Measurements from ENCODE around the gene ANKRD44. TPM values are rescaled to one million over a fixed set of nuclear protein-coding genes. Genes with fewer than 3 reads are reported as not detected.

Gene ANKRD44
- total and polyA plus RNA-seq, 4 donors = 25.9 to 63.5 (median 31.5) TPM

DNA sequence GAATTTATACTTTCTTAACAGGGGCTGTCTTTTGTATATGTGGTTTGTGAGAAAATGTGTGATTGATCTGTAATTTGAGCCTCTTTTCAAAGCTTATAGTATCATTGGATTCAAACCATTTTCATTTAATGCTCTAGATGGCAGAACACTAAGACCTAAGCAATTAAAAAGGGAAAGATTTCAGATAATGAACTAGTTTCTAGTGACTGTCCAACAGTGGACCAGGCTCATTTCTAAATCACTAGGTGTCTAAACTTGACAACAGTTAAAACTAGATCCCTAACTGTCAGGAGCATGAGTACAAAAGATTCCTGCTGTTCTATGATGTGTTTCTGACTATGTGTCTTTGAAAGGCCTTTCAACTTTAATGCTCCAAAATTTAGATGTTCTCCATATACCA is 54.6 kb downstream of the ANKRD44 start:
- H3K36me3 ChIP-seq (ENCODE audit: control insufficient read depth, insufficient read depth, low read length) = no peaks in the 10 kb centered on the region
- DNase-seq (ENCODE audit: low read depth in 4 of 6, low spot score in 6 of 6) = no peak
- H3K27me3 ChIP-seq (ENCODE audit: control insufficient read depth, insufficient read depth, low read length) = no peaks in the 10 kb centered on the region
- peaks cover 11% of the 10 kb centered on the region for H3K4me1 ChIP-seq (ENCODE audit: control insufficient read depth, insufficient read depth, low read length)
- H3K9me3 ChIP-seq (ENCODE audit: control insufficient read depth, insufficient read depth, low read length) = no peaks in the 10 kb centered on the region
- H3K4me3 ChIP-seq (ENCODE audit: low read depth, low read length) = peak overlapping the region; percentile 9
- peak overlapping the region; percentile 81 for H3K27ac ChIP-seq (ENCODE audit: low read depth, low read length)

DNA sequence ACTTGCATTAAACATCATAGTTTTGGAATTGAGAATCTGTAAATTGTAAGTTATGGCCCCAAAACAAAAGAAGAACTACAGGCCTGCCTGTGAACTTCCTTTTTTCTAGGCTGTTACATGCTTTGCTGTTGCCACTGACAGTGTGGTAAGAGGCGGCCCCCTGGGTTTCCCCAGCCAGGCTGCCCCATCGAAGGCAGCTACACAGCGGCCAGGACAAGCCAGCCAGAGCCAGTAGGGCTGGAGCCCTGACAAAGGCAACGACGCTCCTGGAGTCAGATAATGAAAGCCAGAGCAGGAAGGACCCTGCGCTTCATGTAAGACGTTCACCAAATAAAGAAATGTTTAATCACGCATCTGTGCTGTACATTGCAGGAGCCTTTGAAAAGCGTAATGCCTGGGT is 55.0 kb downstream of the ANKRD44 start:
- H3K27me3 ChIP-seq (ENCODE audit: control insufficient read depth, insufficient read depth, low read length) = no peaks in the 10 kb centered on the region
- H3K4me1 ChIP-seq (ENCODE audit: control insufficient read depth, insufficient read depth, low read length) = peaks cover 11% of the 10 kb centered on the region
- peak in 3 of 6 donors; percentile 32 to 78 (median 74) for DNase-seq (ENCODE audit: low read depth in 4 of 6, low spot score in 6 of 6)
- no peaks in the 10 kb centered on the region for H3K9me3 ChIP-seq (ENCODE audit: control insufficient read depth, insufficient read depth, low read length)
- H3K27ac ChIP-seq (ENCODE audit: low read depth, low read length) = peak overlapping the region; percentile 81
- peak overlapping the region; percentile 9 for H3K4me3 ChIP-seq (ENCODE audit: low read depth, low read length)
- no peaks in the 10 kb centered on the region for H3K36me3 ChIP-seq (ENCODE audit: control insufficient read depth, insufficient read depth, low read length)
- whole genome bisulfite sequencing (ENCODE audit: insufficient coverage) = 8% methylated on average over 6 of the region's 9 CpGs

DNA sequence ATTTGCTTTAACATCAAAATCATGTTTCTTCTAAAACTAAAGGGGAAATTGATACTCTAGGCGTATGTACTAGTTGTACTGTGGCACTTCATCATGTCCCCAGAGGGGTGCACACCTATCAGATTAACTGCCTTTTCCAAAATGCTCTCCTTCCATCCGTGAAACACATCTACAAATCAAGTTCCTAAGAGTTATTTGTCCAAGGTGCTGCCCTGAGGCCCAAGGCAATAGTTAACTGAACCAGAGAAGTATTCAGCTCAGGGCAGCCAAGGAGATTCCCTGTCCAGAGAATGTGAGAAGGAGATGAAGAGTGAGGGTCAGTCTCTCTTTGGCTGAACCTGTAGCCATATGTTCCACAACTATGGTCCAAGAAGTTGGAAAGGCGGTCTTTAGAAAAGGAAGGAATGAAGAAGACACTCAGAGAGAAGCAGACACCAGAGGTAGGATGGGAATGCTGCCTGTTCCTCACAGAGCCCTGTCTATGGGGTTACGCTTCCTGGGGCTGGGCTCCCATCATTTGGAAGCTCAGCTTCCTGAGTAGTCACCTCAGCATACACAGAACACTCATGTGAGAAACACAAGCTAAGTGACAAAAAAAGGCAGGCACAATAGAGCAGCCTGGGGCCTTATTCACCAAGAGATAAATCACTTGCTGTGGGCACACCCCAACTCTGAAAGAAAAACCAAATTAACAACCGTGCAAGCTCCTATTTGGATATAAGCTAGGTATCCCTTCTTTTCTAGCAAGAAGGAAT is 55.6 kb downstream of the ANKRD44 start:
- no peak overlapping the region for H3K4me3 ChIP-seq (ENCODE audit: low read depth, low read length)
- H3K27ac ChIP-seq (ENCODE audit: low read depth, low read length) = peak overlapping the region; percentile 81
- H3K27me3 ChIP-seq (ENCODE audit: control insufficient read depth, insufficient read depth, low read length) = no peaks in the 10 kb centered on the region
- no peaks in the 10 kb centered on the region for H3K9me3 ChIP-seq (ENCODE audit: control insufficient read depth, insufficient read depth, low read length)
- peaks cover 11% of the 10 kb centered on the region for H3K4me1 ChIP-seq (ENCODE audit: control insufficient read depth, insufficient read depth, low read length)
- WGBS (ENCODE audit: insufficient coverage) = 100% methylated on average over 2 of the region's 5 CpGs
- H3K36me3 ChIP-seq (ENCODE audit: control insufficient read depth, insufficient read depth, low read length) = no peaks in the 10 kb centered on the region
- DNase-seq (ENCODE audit: low read depth in 4 of 6, low spot score in 6 of 6) = peak in 2 of 6 donors; percentile 30 to 53

DNA sequence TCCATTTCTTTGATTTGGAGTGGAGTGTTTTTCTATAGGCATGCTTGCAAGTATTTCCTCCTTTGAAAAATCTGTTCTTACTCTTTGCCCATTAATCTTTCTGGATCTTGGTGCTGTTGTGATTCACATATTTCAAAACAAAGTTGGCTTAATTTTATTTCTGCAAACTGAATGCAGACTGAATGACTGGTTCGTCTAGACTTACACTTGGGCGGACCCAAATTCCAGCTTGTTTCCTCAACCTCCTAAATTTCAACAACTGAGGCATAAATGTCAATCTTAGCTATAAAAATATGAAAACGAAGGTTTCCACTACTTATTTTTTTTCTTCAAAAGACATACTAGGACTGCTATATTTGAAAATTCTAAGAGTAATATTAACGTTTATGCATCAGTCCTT is 59.0 kb downstream of the ANKRD44 start:
- Histone ChIP-seq H3K4me3 (ENCODE audit: low read depth, low read length) (no peak overlapping the region), H3K27me3 (ENCODE audit: control insufficient read depth, insufficient read depth, low read length) (no peaks in the 10 kb centered on the region), H3K4me1 (ENCODE audit: control insufficient read depth, insufficient read depth, low read length) (peaks cover 11% of the 10 kb centered on the region), H3K9me3 (ENCODE audit: control insufficient read depth, insufficient read depth, low read length) (no peaks in the 10 kb centered on the region), H3K27ac (ENCODE audit: low read depth, low read length) (no peak overlapping the region), H3K36me3 (ENCODE audit: control insufficient read depth, insufficient read depth, low read length) (no peaks in the 10 kb centered on the region)
- DNase-seq (ENCODE audit: low read depth in 4 of 6, low spot score in 6 of 6) = no peak
- no CpG with 5 or more reads among the region's 4 CpGs for WGBS (ENCODE audit: insufficient coverage)

DNA sequence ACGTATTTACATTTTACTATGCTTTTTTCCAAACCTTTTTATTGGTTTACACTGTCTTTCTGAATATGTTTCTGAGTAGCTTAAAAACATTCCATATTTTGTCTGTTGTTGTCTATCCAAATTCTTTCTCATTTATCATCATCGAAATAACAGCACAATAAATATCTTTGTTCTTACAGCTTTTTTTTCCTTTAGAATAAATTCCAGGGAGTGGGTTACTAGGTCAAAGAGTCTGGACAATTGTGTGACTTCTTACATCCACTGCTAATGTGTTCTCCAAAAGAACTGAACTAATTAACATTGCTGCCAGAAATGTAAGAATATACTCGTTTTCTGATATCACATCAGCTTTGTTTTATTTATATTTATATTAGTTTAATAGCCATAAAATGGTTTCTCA is 59.4 kb downstream of the ANKRD44 start:
- H3K27ac ChIP-seq (ENCODE audit: low read depth, low read length) = no peak overlapping the region
- no peak overlapping the region for H3K4me3 ChIP-seq (ENCODE audit: low read depth, low read length)
- H3K9me3 ChIP-seq (ENCODE audit: control insufficient read depth, insufficient read depth, low read length) = no peaks in the 10 kb centered on the region
- H3K27me3 ChIP-seq (ENCODE audit: control insufficient read depth, insufficient read depth, low read length) = no peaks in the 10 kb centered on the region
- no CpG with 5 or more reads among the region's 3 CpGs for WGBS (ENCODE audit: insufficient coverage)
- DNase-seq (ENCODE audit: low read depth in 4 of 6, low spot score in 6 of 6) = no peak
- peaks cover 11% of the 10 kb centered on the region for H3K4me1 ChIP-seq (ENCODE audit: control insufficient read depth, insufficient read depth, low read length)
- H3K36me3 ChIP-seq (ENCODE audit: control insufficient read depth, insufficient read depth, low read length) = no peaks in the 10 kb centered on the region

DNA sequence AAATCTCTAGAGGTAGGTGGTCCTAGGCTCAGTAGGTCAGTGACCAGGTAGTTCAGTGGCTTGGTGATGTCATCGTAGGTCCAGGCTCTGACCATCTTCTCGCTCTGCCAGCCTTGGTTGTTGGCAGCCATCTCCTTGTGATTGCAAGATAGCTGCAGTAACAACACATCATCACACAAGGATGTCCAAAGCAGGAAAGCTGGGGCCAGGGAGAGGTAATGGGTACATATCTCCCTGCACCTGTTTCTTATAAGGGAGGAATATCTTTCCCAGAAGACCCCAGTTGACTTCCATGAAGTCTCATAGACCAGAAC is 60.5 kb downstream of the ANKRD44 start:
- no CpG with 5 or more reads among the region's 2 CpGs for WGBS (ENCODE audit: insufficient coverage)
- peaks cover 4% of the 10 kb centered on the region for H3K4me1 ChIP-seq (ENCODE audit: control insufficient read depth, insufficient read depth, low read length)
- H3K9me3 ChIP-seq (ENCODE audit: control insufficient read depth, insufficient read depth, low read length) = no peaks in the 10 kb centered on the region
- no peaks in the 10 kb centered on the region for H3K36me3 ChIP-seq (ENCODE audit: control insufficient read depth, insufficient read depth, low read length)
- no peak for DNase-seq (ENCODE audit: low read depth in 4 of 6, low spot score in 6 of 6)
- H3K27ac ChIP-seq (ENCODE audit: low read depth, low read length) = no peak overlapping the region
- no peaks in the 10 kb centered on the region for H3K27me3 ChIP-seq (ENCODE audit: control insufficient read depth, insufficient read depth, low read length)
- no peak overlapping the region for H3K4me3 ChIP-seq (ENCODE audit: low read depth, low read length)

DNA sequence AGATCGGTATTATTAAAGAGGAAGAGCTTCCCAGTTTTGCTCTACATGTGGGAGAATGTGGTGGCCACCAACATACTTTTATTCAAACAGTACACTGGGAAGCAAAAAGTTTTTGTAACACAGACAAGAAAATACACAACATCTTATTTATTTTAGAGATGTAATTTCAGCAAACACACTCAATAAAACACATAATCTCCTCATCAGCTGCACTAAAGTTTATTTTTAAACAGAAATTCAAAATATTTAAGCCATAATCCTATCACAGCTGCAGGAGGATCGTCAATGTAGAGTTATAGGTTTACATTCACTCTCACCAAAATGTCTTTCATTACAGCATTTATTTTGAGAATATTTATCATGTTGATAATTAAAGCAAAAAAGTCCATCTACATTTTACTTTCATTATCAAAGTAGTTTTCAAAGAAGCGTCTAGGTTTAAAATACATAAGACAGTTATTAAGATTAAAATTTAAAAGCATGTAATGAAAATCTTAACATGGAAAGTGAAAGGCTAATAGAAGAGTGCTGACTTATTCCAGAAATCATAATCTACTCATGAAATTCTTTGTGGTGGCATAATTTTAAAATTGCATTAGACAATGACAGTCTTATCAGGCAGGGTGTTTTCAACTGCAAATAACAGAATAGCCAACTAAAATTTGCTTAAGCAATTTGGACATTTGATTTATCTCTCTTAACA is 61.0 kb downstream of the ANKRD44 start:
- no peaks in the 10 kb centered on the region for H3K9me3 ChIP-seq (ENCODE audit: control insufficient read depth, insufficient read depth, low read length)
- H3K4me1 ChIP-seq (ENCODE audit: control insufficient read depth, insufficient read depth, low read length) = no peaks in the 10 kb centered on the region
- no peak for DNase-seq (ENCODE audit: low read depth in 4 of 6, low spot score in 6 of 6)
- no CpG with 5 or more reads among the region's 3 CpGs for WGBS (ENCODE audit: insufficient coverage)
- no peak overlapping the region for H3K27ac ChIP-seq (ENCODE audit: low read depth, low read length)
- H3K36me3 ChIP-seq (ENCODE audit: control insufficient read depth, insufficient read depth, low read length) = no peaks in the 10 kb centered on the region
- H3K27me3 ChIP-seq (ENCODE audit: control insufficient read depth, insufficient read depth, low read length) = no peaks in the 10 kb centered on the region
- H3K4me3 ChIP-seq (ENCODE audit: low read depth, low read length) = no peak overlapping the region

DNA sequence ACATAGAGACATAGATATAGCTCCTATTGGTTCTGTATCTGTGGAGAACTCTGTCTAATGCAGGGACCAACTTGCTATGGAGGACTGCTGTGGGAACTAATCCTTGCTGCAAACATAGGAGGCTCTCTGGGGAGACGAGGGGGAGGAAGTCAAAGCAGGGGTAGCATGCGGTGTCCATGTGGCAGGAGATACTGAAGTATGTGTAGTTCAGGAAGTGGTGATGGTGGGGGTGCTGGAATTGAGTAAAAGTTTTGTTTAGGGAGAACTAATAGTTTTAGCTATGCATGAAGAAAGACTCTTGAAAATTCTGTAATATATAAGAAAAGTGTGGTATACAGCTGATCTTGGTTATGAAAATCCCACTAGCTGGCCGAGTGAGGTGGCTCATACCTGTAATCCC is 62.0 kb downstream of the ANKRD44 start:
- no peaks in the 10 kb centered on the region for H3K4me1 ChIP-seq (ENCODE audit: control insufficient read depth, insufficient read depth, low read length)
- DNase-seq (ENCODE audit: low read depth in 4 of 6, low spot score in 6 of 6) = no peak
- no peaks in the 10 kb centered on the region for H3K36me3 ChIP-seq (ENCODE audit: control insufficient read depth, insufficient read depth, low read length)
- no peaks in the 10 kb centered on the region for H3K9me3 ChIP-seq (ENCODE audit: control insufficient read depth, insufficient read depth, low read length)
- H3K4me3 ChIP-seq (ENCODE audit: low read depth, low read length) = no peak overlapping the region
- H3K27me3 ChIP-seq (ENCODE audit: control insufficient read depth, insufficient read depth, low read length) = no peaks in the 10 kb centered on the region
- WGBS (ENCODE audit: insufficient coverage) = 85% methylated on average over 2 of the region's 3 CpGs
- H3K27ac ChIP-seq (ENCODE audit: low read depth, low read length) = no peak overlapping the region

DNA sequence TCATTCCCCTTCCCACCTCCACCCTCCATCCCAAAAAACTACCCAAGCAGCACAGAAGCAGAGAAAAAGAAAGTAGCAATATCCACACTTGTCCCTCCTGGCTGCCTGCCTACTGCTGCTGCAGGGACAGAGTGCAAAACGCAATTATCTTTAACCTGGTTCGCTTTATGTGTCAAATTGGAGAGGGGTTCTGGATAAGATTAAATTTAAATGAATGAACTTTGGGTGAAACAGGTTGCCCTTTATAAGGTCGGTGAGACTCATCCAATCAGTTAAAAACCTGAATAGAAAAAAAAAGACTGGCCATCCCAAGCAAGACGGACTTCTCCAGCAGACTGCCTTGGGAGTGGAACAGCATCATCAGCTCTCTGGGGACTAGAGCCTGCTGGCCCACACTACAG is 62.6 kb downstream of the ANKRD44 start:
- Histone ChIP-seq H3K36me3 (ENCODE audit: control insufficient read depth, insufficient read depth, low read length) (no peaks in the 10 kb centered on the region), H3K27me3 (ENCODE audit: control insufficient read depth, insufficient read depth, low read length) (no peaks in the 10 kb centered on the region), H3K4me3 (ENCODE audit: low read depth, low read length) (no peak overlapping the region), H3K4me1 (ENCODE audit: control insufficient read depth, insufficient read depth, low read length) (no peaks in the 10 kb centered on the region), H3K27ac (ENCODE audit: low read depth, low read length) (no peak overlapping the region), H3K9me3 (ENCODE audit: control insufficient read depth, insufficient read depth, low read length) (no peaks in the 10 kb centered on the region)
- 83% methylated on average over 4 of the region's 4 CpGs for WGBS (ENCODE audit: insufficient coverage)
- no peak for DNase-seq (ENCODE audit: low read depth in 4 of 6, low spot score in 6 of 6)

DNA sequence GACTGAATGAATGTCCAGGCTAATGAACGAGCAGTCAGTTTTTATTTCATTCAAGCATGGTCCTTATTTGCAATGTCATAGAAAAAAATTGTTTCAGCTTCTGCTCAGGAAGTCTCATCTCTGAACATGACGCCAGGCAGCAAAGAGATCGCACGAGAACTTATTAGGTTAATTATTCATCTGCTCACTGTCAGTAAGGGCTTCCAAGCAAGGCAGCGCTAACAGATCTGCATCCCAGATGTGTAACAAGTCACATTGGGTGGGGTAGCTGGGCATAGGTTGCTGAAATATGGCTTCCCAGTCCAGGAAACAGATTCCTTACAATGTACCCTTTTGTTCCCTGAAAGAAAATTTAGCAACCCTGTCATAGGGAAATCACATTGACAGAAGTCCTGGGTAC is 63.5 kb downstream of the ANKRD44 start:
- no peak for DNase-seq (ENCODE audit: low read depth in 4 of 6, low spot score in 6 of 6)
- no peak overlapping the region for H3K4me3 ChIP-seq (ENCODE audit: low read depth, low read length)
- no peaks in the 10 kb centered on the region for H3K9me3 ChIP-seq (ENCODE audit: control insufficient read depth, insufficient read depth, low read length)
- 82% methylated on average over 5 of the region's 5 CpGs for WGBS (ENCODE audit: insufficient coverage)
- H3K27ac ChIP-seq (ENCODE audit: low read depth, low read length) = no peak overlapping the region
- no peaks in the 10 kb centered on the region for H3K36me3 ChIP-seq (ENCODE audit: control insufficient read depth, insufficient read depth, low read length)
- no peaks in the 10 kb centered on the region for H3K27me3 ChIP-seq (ENCODE audit: control insufficient read depth, insufficient read depth, low read length)
- no peaks in the 10 kb centered on the region for H3K4me1 ChIP-seq (ENCODE audit: control insufficient read depth, insufficient read depth, low read length)

Measured in spinal cord (tissue), 10 donors.